KMS-11 (cell line): Measurements from ENCODE around the gene MICAL3.

Source experiments
- H2AFZ ChIP-seq: fragments of 200-600 bp; sonication (generic); 2 replicates; pipeline ENCODE4 v1.6.1; 2016; ENCODE audit warnings: antibody characterized with exemption, mixed run types, low read depth
- H3K27ac ChIP-seq: fragments of 200-600 bp; sonication (generic); 2 replicates; pipeline ENCODE4 v1.6.1; 2016; ENCODE audit warnings: mild to moderate bottlenecking, mixed run types
- H3K27me3 ChIP-seq: fragments of 200-600 bp; sonication (generic); 2 replicates; pipeline ENCODE4 v1.6.1; 2017; ENCODE audit warnings: mild to moderate bottlenecking, low read depth, mixed run types, moderate library complexity; ENCODE audit not compliant: insufficient read depth
- H3K36me3 ChIP-seq: fragments of 200-600 bp; sonication (generic); 2 replicates; pipeline ENCODE4 v1.6.1; 2017; ENCODE audit warnings: mild to moderate bottlenecking, mixed run types; ENCODE audit not compliant: insufficient read depth
- H3K4me1 ChIP-seq: fragments of 200-600 bp; sonication (generic); 2 replicates; pipeline ENCODE4 v1.6.1; 2016; ENCODE audit warnings: mild to moderate bottlenecking, low read depth, mixed run types; ENCODE audit not compliant: poor library complexity, severe bottlenecking
- H3K4me2 ChIP-seq: fragments of 200-600 bp; sonication (generic); 2 replicates; pipeline ENCODE4 v1.7.0; 2016; ENCODE audit warnings: mild to moderate bottlenecking, mixed run types
- H3K4me3 ChIP-seq: fragments of 200-600 bp; sonication (generic); IDR thresholded peaks from 2 replicates; pipeline ENCODE4 v1.6.1; 2017; ENCODE audit warnings: low read depth, low read length, mixed read lengths; ENCODE audit not compliant: insufficient read depth
- H3K79me2 ChIP-seq: fragments of 200-600 bp; sonication (generic); 2 replicates; pipeline ENCODE4 v1.6.1; 2016; ENCODE audit warnings: low read depth, mixed run types; ENCODE audit not compliant: insufficient read depth
- H3K9ac ChIP-seq: fragments of 200-600 bp; sonication (generic); 2 replicates; pipeline ENCODE4 v1.6.1; 2016; ENCODE audit warnings: mild to moderate bottlenecking, mixed run types
- H4K20me1 ChIP-seq: fragments of 200-600 bp; sonication (generic); 2 replicates; pipeline ENCODE4 v1.6.1; 2016; ENCODE audit warnings: mild to moderate bottlenecking, mixed run types; ENCODE audit not compliant: insufficient read depth
- TF ChIP-seq, protein P1 (sequence below): fragments of 200-600 bp; sonication (generic); conservative IDR thresholded peaks from 2 replicates; pipeline ENCODE4 v1.6.1; 2017; ENCODE audit warnings: low read depth, mild to moderate bottlenecking, antibody characterized with exemption, low read length, moderate library complexity, mixed read lengths

The MICAL3 gene

DNA sequence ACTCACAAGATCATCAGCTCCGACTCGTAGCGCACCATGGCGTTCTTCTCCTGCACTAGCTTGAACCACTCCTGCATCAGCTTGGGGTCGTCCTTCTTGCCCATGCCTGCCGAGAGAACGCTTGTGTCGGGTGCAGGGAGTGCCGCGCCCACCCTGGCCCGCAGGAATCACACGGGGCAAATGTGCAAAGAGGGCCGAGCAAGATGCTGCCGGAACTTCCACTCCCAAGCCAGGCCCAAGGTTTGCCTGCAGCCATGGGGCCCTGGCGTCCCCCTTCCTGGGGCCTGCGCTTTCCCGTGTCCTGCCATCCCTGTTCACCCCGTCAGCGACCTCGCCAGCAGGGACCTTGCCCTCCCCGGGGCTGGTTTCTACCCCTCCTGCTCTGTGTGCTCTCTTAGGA, 233.2 kb downstream of the MICAL3 start:
- no peak overlapping the region for H3K9ac ChIP-seq
- peaks cover 7% of the 10 kb centered on the region for H3K4me1 ChIP-seq
- H2AFZ ChIP-seq, result no peak overlapping the region
- H3K79me2 ChIP-seq, result no peaks in the 10 kb centered on the region
- no peak overlapping the region for H3K4me3 ChIP-seq
- H3K4me2 ChIP-seq, result no peak overlapping the region
- no peaks in the 10 kb centered on the region for H3K27me3 ChIP-seq
- no peak overlapping the region for H3K27ac ChIP-seq
- no peaks in the 10 kb centered on the region for H4K20me1 ChIP-seq
- no peaks in the 10 kb centered on the region for H3K36me3 ChIP-seq
- TF ChIP-seq, protein P1, sequence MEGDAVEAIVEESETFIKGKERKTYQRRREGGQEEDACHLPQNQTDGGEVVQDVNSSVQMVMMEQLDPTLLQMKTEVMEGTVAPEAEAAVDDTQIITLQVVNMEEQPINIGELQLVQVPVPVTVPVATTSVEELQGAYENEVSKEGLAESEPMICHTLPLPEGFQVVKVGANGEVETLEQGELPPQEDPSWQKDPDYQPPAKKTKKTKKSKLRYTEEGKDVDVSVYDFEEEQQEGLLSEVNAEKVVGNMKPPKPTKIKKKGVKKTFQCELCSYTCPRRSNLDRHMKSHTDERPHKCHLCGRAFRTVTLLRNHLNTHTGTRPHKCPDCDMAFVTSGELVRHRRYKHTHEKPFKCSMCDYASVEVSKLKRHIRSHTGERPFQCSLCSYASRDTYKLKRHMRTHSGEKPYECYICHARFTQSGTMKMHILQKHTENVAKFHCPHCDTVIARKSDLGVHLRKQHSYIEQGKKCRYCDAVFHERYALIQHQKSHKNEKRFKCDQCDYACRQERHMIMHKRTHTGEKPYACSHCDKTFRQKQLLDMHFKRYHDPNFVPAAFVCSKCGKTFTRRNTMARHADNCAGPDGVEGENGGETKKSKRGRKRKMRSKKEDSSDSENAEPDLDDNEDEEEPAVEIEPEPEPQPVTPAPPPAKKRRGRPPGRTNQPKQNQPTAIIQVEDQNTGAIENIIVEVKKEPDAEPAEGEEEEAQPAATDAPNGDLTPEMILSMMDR, result no peak

DNA sequence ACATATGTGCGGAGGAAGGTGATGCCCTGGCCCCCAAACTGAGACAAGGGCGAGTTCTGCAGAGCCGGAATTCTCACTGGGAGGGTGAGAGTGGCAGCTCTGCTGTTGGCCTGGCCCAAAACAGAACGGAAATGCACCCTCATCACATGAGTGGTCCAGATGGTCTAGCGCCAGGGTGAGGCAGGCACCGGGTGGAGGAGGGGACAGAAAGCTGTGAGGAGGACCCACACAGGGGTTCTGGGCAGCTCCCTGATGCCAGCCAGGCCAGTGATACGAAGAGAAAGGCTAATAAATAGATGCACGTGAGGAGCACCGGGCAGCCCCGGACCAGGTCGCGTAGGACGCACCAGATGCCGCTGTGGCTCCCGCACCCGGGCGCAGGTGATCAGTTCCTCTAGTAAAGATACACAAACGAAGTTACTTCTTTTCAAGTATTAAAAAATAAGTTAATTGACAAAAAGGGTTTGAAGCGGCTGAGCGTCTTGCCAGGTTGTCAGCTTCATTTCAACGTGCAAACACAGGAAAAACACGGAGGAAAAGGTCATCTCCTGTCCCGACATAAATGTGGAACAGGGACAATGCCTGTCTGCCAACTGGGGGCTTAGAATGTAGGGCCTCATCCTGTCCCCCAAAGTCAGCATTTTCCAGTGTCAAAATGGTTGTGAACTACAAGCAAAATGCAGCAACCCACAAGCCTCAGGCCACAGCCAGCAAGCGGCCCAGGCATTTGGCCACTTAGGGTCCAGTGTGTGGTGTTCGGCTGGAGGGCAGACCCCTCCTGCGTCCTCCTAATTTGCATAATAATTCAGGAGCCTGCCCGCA, 234.8 kb downstream of the MICAL3 start:
- peaks cover 9% of the 10 kb centered on the region for H3K4me1 ChIP-seq
- H3K4me3 ChIP-seq, result no peak overlapping the region
- no peak overlapping the region for H2AFZ ChIP-seq
- H3K27ac ChIP-seq, result no peak overlapping the region
- no peaks in the 10 kb centered on the region for H3K36me3 ChIP-seq
- no peaks in the 10 kb centered on the region for H3K79me2 ChIP-seq
- no peaks in the 10 kb centered on the region for H4K20me1 ChIP-seq
- no peaks in the 10 kb centered on the region for H3K27me3 ChIP-seq
- no peak overlapping the region for H3K9ac ChIP-seq
- no peak overlapping the region for H3K4me2 ChIP-seq
- TF ChIP-seq, protein P1, result no peak

DNA sequence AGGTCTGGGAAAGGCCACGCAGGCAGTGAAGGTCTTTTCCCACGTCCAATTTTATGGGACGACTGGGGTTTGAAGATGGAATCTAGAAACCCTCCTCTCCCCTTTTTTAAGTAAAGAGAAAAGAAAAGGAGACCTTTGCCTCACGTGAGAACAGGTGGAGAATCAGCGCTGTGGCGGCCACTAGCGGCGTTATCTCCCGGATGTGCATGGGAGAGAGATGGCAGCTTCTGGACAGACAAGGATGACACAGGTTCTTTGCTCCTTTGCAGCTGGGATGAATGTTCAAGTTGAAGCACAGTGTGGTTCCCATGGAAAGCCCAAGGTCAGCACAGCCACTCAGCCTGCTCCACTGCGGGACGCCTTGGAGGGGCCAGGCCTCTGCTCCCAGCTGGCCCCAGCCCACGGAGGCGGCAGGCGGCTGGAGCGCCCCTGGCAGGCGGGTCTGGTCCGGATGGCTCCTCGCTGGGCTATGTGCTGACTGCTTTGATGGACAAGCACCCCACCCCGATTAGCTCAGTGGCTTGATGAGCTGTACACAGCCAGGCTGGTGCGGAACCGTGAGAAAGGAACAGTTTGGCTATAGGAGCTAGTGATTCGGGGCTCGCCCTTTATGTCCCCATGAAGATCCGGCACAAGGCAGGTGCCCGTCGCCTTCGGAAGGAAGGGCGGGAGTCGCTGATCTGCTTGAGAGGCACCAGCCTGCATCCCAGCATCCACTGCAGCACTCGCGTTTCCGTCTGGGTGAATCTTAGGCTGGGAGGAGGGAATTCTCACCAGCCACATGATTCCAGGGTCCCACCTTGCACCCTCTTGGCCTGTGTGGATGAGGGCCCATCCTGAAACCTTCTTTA, 235.6 kb downstream of the MICAL3 start:
- Histone ChIP-seq H4K20me1 (no peaks in the 10 kb centered on the region), H3K36me3 (no peaks in the 10 kb centered on the region), H3K9ac (no peak overlapping the region), H2AFZ (no peak overlapping the region), H3K27ac (no peak overlapping the region), H3K27me3 (no peaks in the 10 kb centered on the region), H3K4me3 (no peak overlapping the region), H3K4me2 (no peak overlapping the region), H3K4me1 (peaks cover 9% of the 10 kb centered on the region), H3K79me2 (no peaks in the 10 kb centered on the region)
- TF ChIP-seq, protein P1, result no peak

DNA sequence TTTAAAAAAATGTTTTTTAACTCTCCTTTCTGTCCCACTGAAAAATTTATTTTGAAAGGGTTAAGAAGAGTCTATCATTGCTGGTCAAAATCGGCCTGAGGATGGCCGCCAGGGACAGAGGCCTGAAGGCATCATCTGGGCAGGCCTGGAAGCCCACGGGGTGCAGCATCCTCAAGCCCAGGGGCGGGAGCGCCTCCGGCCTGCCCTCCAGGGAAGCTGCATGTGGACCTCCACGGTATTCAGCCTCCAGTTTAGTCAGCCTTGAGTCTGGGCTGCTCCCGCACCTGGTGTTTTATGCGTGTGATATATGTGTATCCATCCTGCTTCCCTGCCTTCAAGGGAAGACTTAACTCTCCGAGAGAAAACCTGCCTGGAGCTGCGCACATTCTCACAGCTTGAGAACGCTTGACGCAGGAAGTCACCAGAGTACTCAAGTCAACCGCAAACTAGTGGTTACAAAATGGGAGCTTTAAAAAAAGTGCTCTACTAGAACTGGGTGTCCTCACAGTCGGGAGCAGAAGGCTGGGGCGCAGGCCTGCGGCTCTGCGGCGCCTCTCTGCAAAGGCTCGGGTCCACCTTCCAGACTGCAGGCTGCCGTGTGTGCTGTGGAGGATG, 236.5 kb downstream of the MICAL3 start:
- Histone ChIP-seq H3K9ac (no peak overlapping the region), H3K79me2 (no peaks in the 10 kb centered on the region), H4K20me1 (no peaks in the 10 kb centered on the region), H3K36me3 (no peaks in the 10 kb centered on the region), H3K4me3 (no peak overlapping the region), H2AFZ (no peak overlapping the region), H3K4me1 (peaks cover 9% of the 10 kb centered on the region), H3K27me3 (no peaks in the 10 kb centered on the region), H3K4me2 (no peak overlapping the region), H3K27ac (no peak overlapping the region)
- TF ChIP-seq, protein P1, result no peak
